HEK293 (cell line): Measurements from ENCODE around the gene KITLG.

ENCODE experiments used
- CTCF ChIA-PET: fragments of 350-600 bp; formaldehyde crosslinking; extraction: SDS; loops from one replicate; lab custom pipeline; 2021; ENCODE audit warnings: antibody characterized with exemption; lab: Yijun Ruan, JAX
- POLR2A ChIA-PET: fragments of 300-600 bp; formaldehyde crosslinking; extraction: SDS; loops from one replicate; lab custom pipeline; 2020; ENCODE audit warnings: antibody characterized with exemption, inconsistent platforms; lab: Yijun Ruan, JAX
- H3K27ac ChIP-seq: fragments of 200-500 bp; sonication (Bioruptor generic); 2 replicates; pipeline ENCODE4 v1.5.1; 2014; ENCODE audit warnings: low read depth, low read length, control low read depth, inconsistent platforms; ENCODE audit errors: extremely low read depth
- H3K36me3 ChIP-seq, 2 experiments: fragments of 200-500 bp in 1 of 2; sonication (Bioruptor generic) in 1 of 2; 1 replicate in 1 of 2; 2 replicates in 1 of 2; pipeline ENCODE4 v1.5.1; 2014 to 2017; ENCODE audit warnings: inconsistent platforms in 2 of 2, low read length in 2 of 2; ENCODE audit not compliant: control insufficient read depth in 2 of 2, insufficient read depth in 1 of 2
- H3K4me1 ChIP-seq: fragments of 200-500 bp; sonication (Bioruptor generic); 2 replicates; pipeline ENCODE4 v1.5.1; 2014; ENCODE audit warnings: mild to moderate bottlenecking, low read length, inconsistent platforms; ENCODE audit not compliant: control insufficient read depth, insufficient read depth
- H3K4me3 ChIP-seq: 2 replicates; pipeline ENCODE4 v1.5.1; 2011; ENCODE audit warnings: low read depth, mild to moderate bottlenecking, control low read depth, low read length, moderate library complexity
- H3K9me3 ChIP-seq: fragments of 200-500 bp; sonication (Bioruptor generic); 2 replicates; pipeline ENCODE4 v1.5.1; 2014; ENCODE audit warnings: low read depth, low read length, inconsistent platforms; ENCODE audit not compliant: control insufficient read depth, insufficient read depth
- BCL11B ChIP-seq: fragments of 450-650 bp; formaldehyde crosslinking; IDR thresholded peaks from 2 replicates; pipeline ENCODE4 v1.5.1; 2016; ENCODE audit warnings: low read depth, missing biosample characterization, missing genetic modification characterization
- PRDM2 ChIP-seq: fragments of 450-650 bp; formaldehyde crosslinking; IDR thresholded peaks from 2 replicates; pipeline ENCODE4 v1.5.1; 2016; ENCODE audit warnings: missing biosample characterization, missing genetic modification characterization, borderline replicate concordance
- SCRT2 ChIP-seq: fragments of 450-650 bp; formaldehyde crosslinking; IDR thresholded peaks from 2 replicates; pipeline ENCODE4 v1.5.1; 2016; ENCODE audit warnings: missing biosample characterization, missing genetic modification characterization
- SP3 ChIP-seq: fragments of 450-650 bp; formaldehyde crosslinking; IDR thresholded peaks from 2 replicates; pipeline ENCODE4 v1.5.1; 2016; ENCODE audit warnings: missing biosample characterization, missing genetic modification characterization
- SP7 ChIP-seq: fragments of 450-650 bp; formaldehyde crosslinking; IDR thresholded peaks from 2 replicates; pipeline ENCODE4 v1.5.1; 2016; ENCODE audit warnings: missing biosample characterization, missing genetic modification characterization
- WT1 ChIP-seq: fragments of 450-650 bp; formaldehyde crosslinking; IDR thresholded peaks from 2 replicates; pipeline ENCODE4 v1.5.1; 2016; ENCODE audit warnings: missing biosample characterization, missing genetic modification characterization
- ZBTB20 ChIP-seq: fragments of 450-650 bp; formaldehyde crosslinking; IDR thresholded peaks from 2 replicates; pipeline ENCODE4 v1.5.1; 2016; ENCODE audit warnings: missing biosample characterization, missing genetic modification characterization
- ZBTB48 ChIP-seq: fragments of 450-650 bp; formaldehyde crosslinking; IDR thresholded peaks from 2 replicates; pipeline ENCODE4 v1.5.1; 2016; ENCODE audit warnings: missing biosample characterization, missing genetic modification characterization
- ZFP37 ChIP-seq: fragments of 450-650 bp; formaldehyde crosslinking; IDR thresholded peaks from 2 replicates; pipeline ENCODE4 v1.5.1; 2016; ENCODE audit warnings: missing biosample characterization, missing genetic modification characterization
- ZIC2 ChIP-seq: fragments of 450-650 bp; formaldehyde crosslinking; IDR thresholded peaks from 2 replicates; pipeline ENCODE4 v1.5.1; 2016; ENCODE audit warnings: missing biosample characterization, missing genetic modification characterization
- ZNF174 ChIP-seq: fragments of 450-650 bp; formaldehyde crosslinking; IDR thresholded peaks from 2 replicates; pipeline ENCODE4 v1.5.0; 2017; ENCODE audit warnings: missing biosample characterization, mild to moderate bottlenecking, missing genetic modification characterization
- ZNF214 ChIP-seq: fragments of 450-650 bp; formaldehyde crosslinking; IDR thresholded peaks from 2 replicates; pipeline ENCODE4 v1.5.1; 2017; ENCODE audit warnings: missing biosample characterization, mild to moderate bottlenecking, missing genetic modification characterization, borderline replicate concordance
- ZNF23 ChIP-seq: fragments of 450-650 bp; formaldehyde crosslinking; IDR thresholded peaks from 2 replicates; pipeline ENCODE4 v1.5.1; 2016; ENCODE audit warnings: missing biosample characterization, missing genetic modification characterization, borderline replicate concordance
- ZNF24 ChIP-seq: fragments of 450-650 bp; formaldehyde crosslinking; IDR thresholded peaks from 2 replicates; pipeline ENCODE4 v1.5.1; 2016; ENCODE audit warnings: missing biosample characterization, missing genetic modification characterization
- ZNF274 ChIP-seq, 2 experiments: fragments of 200-500 bp in 1 of 2; fragments of 450-650 bp in 1 of 2; sonication (Bioruptor generic) in 1 of 2; formaldehyde crosslinking in 1 of 2; IDR thresholded peaks; 2 replicates each; pipeline versions ENCODE4 v1.5.1 to v1.6.1; 2014 to 2016; ENCODE audit warnings: borderline replicate concordance in 1 of 2, inconsistent platforms in 1 of 2, low read length in 1 of 2, missing biosample characterization in 1 of 2, missing genetic modification characterization in 1 of 2
- ZNF362 ChIP-seq: fragments of 450-650 bp; formaldehyde crosslinking; IDR thresholded peaks from 2 replicates; pipeline ENCODE4 v1.5.1; 2016; ENCODE audit warnings: missing biosample characterization, missing genetic modification characterization
- ZNF48 ChIP-seq: fragments of 450-650 bp; formaldehyde crosslinking; IDR thresholded peaks from 2 replicates; pipeline ENCODE4 v1.5.1; 2016; ENCODE audit warnings: missing biosample characterization, missing genetic modification characterization
- ZNF510 ChIP-seq: fragments of 450-650 bp; formaldehyde crosslinking; IDR thresholded peaks from 2 replicates; pipeline ENCODE4 v1.5.1; 2018; ENCODE audit warnings: mild to moderate bottlenecking, missing genetic modification characterization, missing biosample characterization; ENCODE audit not compliant: insufficient replicate concordance
- ZNF521 ChIP-seq: fragments of 450-650 bp; formaldehyde crosslinking; IDR thresholded peaks from 2 replicates; pipeline ENCODE4 v1.5.1; 2017; ENCODE audit warnings: missing biosample characterization, mild to moderate bottlenecking, missing genetic modification characterization
- ZNF548 ChIP-seq: fragments of 450-650 bp; formaldehyde crosslinking; IDR thresholded peaks from 2 replicates; pipeline ENCODE4 v1.5.1; 2016; ENCODE audit warnings: missing biosample characterization, missing genetic modification characterization
- ZNF585B ChIP-seq: fragments of 450-650 bp; formaldehyde crosslinking; IDR thresholded peaks from 2 replicates; pipeline ENCODE4 v1.5.1; 2016; ENCODE audit warnings: missing biosample characterization, missing genetic modification characterization
- ZNF596 ChIP-seq: fragments of 450-650 bp; IDR thresholded peaks from 2 replicates; pipeline ENCODE4 v1.5.0; 2018; ENCODE audit warnings: missing biosample characterization, mild to moderate bottlenecking, missing genetic modification characterization, moderate library complexity
- ZNF629 ChIP-seq: fragments of 450-650 bp; formaldehyde crosslinking; IDR thresholded peaks from 2 replicates; pipeline ENCODE4 v1.5.1; 2017; ENCODE audit warnings: missing biosample characterization, missing genetic modification characterization
- ZNF639 ChIP-seq: fragments of 450-650 bp; formaldehyde crosslinking; IDR thresholded peaks from 2 replicates; pipeline ENCODE4 v1.5.1; 2016; ENCODE audit warnings: missing biosample characterization, missing genetic modification characterization
- ZNF654 ChIP-seq: fragments of 450-650 bp; formaldehyde crosslinking; IDR thresholded peaks from 2 replicates; pipeline ENCODE4 v1.5.1; 2016; ENCODE audit warnings: low read depth, missing biosample characterization, missing genetic modification characterization
- ZNF777 ChIP-seq: fragments of 450-650 bp; formaldehyde crosslinking; IDR thresholded peaks from 2 replicates; pipeline ENCODE4 v1.5.1; 2017; ENCODE audit warnings: missing biosample characterization, missing genetic modification characterization, borderline replicate concordance
- ZSCAN18 ChIP-seq: fragments of 450-650 bp; formaldehyde crosslinking; IDR thresholded peaks from 2 replicates; pipeline ENCODE4 v1.5.1; 2016; ENCODE audit warnings: missing biosample characterization, missing genetic modification characterization
- ZSCAN23 ChIP-seq: fragments of 450-650 bp; formaldehyde crosslinking; IDR thresholded peaks from 2 replicates; pipeline ENCODE4 v1.5.1; 2016; ENCODE audit warnings: missing biosample characterization, missing genetic modification characterization
- ZSCAN30 ChIP-seq: fragments of 450-650 bp; IDR thresholded peaks from 2 replicates; pipeline ENCODE4 v1.5.1; 2018; ENCODE audit warnings: missing biosample characterization, mild to moderate bottlenecking, missing genetic modification characterization, moderate library complexity
- ZXDB ChIP-seq: fragments of 450-650 bp; formaldehyde crosslinking; IDR thresholded peaks from 2 replicates; pipeline ENCODE4 v1.5.1; 2016; ENCODE audit warnings: missing biosample characterization, missing genetic modification characterization

KITLG gene

GRCh38 chr12:88579161-88579517 is 1.1 kb downstream of the KITLG start:
- ChIA-PET POLR2A (interaction anchor here (0.9 to 2.5 kb wide), 11 partner anchors 12 to 508 kb away, joined by 3 to 18 read pairs (median 4); partner anchors contain the start of genes CEP290 and TMTC3), CTCF (interaction anchor here (0.9 to 2.0 kb wide), 6 partner anchors 11 to 416 kb away, joined by 3 to 14 read pairs (median 3); no protein-coding TSS in a partner anchor)
- Histone ChIP-seq H3K36me3 (no peaks in the 10 kb centered on the region), H3K9me3 (no peaks in the 10 kb centered on the region), H3K27ac (peak overlapping the region; percentile 94; the same call in 1 of the 2 replicates), H3K4me3 (peak overlapping the region; percentile 84), H3K4me1 (peaks cover 27% of the 10 kb centered on the region)
- TF ChIP-seq ZSCAN23 (tag by site-specific recombination) (no peak), ZNF629 (tag by site-specific recombination) (no peak), ZNF639 (no peak), ZNF777 (tag by site-specific recombination) (no peak), ZNF48 (no peak), ZNF548 (tag by site-specific recombination) (no peak), ZNF174 (tag by site-specific recombination) (no peak), SP7 (tag by site-specific recombination) (0 out of 2 replicates have a peak, but pooled peaks have one; percentile 12), WT1 (tag by site-specific recombination) (no peak), PRDM2 (tag by site-specific recombination) (no peak), ZSCAN18 (no peak), ZXDB (tag by site-specific recombination) (0 out of 2 replicates have a peak, but pooled peaks have one; percentile 13), SP3 (tag by site-specific recombination) (no peak), ZNF362 (tag by site-specific recombination) (no peak), ZFP37 (no peak), ZNF596 (tag by site-specific recombination) (no peak), ZNF654 (tag by site-specific recombination) (no peak), SCRT2 (no peak), BCL11B (tag by site-specific recombination) (no peak), ZSCAN30 (peak; percentile 7; the same call in 1 of the 2 replicates), ZNF24 (no peak), ZBTB48 (tag by site-specific recombination) (0 out of 2 replicates have a peak, but pooled peaks have one; percentile 12), ZNF23 (tag by site-specific recombination) (no peak), ZIC2 (tag by site-specific recombination) (no peak), ZNF510 (tag by site-specific recombination) (no peak), ZBTB20 (tag by site-specific recombination) (no peak), ZNF214 (tag by site-specific recombination) (no peak), ZNF585B (no peak), ZNF521 (tag by site-specific recombination) (no peak), ZNF274 (IDR thresholded peaks at IDR 0.05; ENCODE audit: low read length) (no peak), ZNF274 (tag by site-specific recombination; IDR thresholded peaks at IDR 0.05; ENCODE audit: borderline replicate concordance) (no peak)
